Measurements from ENCODE around the gene GOLGA2. TPM values are rescaled to one million over a fixed set of nuclear protein-coding genes. Genes with fewer than 3 reads are reported as not detected.

Gene GOLGA2
- total RNA-seq, 1 experiment from 2014 or later: 51.0 TPM

DNA sequence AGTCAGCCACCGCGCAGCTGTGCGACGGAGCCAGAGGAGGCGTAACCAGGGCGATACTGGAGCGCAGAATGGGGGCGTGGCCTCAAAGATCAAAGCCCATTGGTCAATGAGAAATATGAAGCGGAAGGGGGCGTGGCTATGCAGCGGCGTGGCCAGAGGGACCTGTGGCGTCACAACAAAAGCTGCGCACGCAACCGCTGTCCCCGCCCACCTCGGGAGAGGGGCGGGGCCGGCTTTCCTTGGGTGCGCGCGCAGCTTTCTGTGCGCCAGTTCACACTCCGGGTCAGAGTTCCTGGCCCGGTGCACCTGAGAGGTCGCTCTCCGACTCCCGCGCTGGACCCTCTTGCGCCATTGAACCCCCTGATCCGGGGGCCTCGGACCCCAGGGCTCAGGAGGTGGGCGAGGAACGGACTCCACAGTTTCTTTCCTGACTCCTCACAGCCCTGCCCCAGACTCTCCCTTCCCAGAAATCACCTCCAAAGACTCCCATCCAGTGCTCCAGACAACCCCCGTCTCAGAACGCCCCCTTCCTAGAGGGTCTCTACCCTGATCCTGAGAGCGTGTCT is 284 bp upstream of the GOLGA2 start, which contains the start of gene SWI5:
SWI5 (plus strand) TSS at position 269 of the 566 bp plus-strand sequence.
- Histone ChIP-seq H3T11ph (ENCODE audit: low read length) (no peak within 1 kb of the TSS), H3K9ac (ENCODE audit: extremely low read depth, insufficient read length, low read length) (peak within 1 kb of the TSS; percentile 61), H3K4me2 (ENCODE audit: insufficient read depth, insufficient read length, low read length) (peak within 1 kb of the TSS; percentile 95), H4K20me1 (ENCODE audit: control insufficient read depth, insufficient read depth, insufficient read length) (no peaks in the 10 kb centered on the region), H4K5ac (ENCODE audit: insufficient read length, low read depth, low read length) (no peak within 1 kb of the TSS), H3K56ac (ENCODE audit: insufficient read length, low read depth, low read length) (no peak within 1 kb of the TSS), H3K79me2 (ENCODE audit: insufficient read depth, low read length) (no peaks in the 10 kb centered on the region), H3K27ac (ENCODE audit: insufficient read length, low read depth, low read length) (no peak within 1 kb of the TSS), H3K4me1 (ENCODE audit: insufficient read depth, low read length) (no peaks in the 10 kb centered on the region; the same call in 1 of the 2 replicates), H2AK5ac (ENCODE audit: insufficient read length, low read length) (no peak within 1 kb of the TSS), H3K23ac (ENCODE audit: insufficient read length, low read depth, low read length) (no peak within 1 kb of the TSS), H3K79me1 (ENCODE audit: insufficient read depth, low read depth, low read length, poor library complexity, severe bottlenecking) (no peaks in the 10 kb centered on the region), H4K8ac (replicated peaks; ENCODE audit: insufficient read length, low read depth, low read length) (no peak within 1 kb of the TSS), H3K4ac (ENCODE audit: low read depth, low read length) (no peak within 1 kb of the TSS), H2BK12ac (ENCODE audit: insufficient read length, low read depth, low read length) (no peak within 1 kb of the TSS), H2BK120ac (ENCODE audit: low read depth, low read length, poor library complexity, severe bottlenecking) (no peak within 1 kb of the TSS), H3K27me3 (ENCODE audit: insufficient read depth, low read length) (no peaks in the 10 kb centered on the region), H2BK5ac (ENCODE audit: insufficient read length, low read length) (no peak within 1 kb of the TSS), H3K14ac (ENCODE audit: insufficient read depth, low read length) (no peak within 1 kb of the TSS; the same call in none of the 2 replicates), H2BK20ac (ENCODE audit: low read depth, low read length, poor library complexity, severe bottlenecking) (no peak within 1 kb of the TSS), H2BK15ac (ENCODE audit: low read depth, low read length) (no peak within 1 kb of the TSS), H2AFZ (ENCODE audit: low read length) (no peak within 1 kb of the TSS), H4K91ac (ENCODE audit: insufficient read length, low read depth, low read length) (no peak within 1 kb of the TSS), H3K18ac (ENCODE audit: insufficient read length, low read depth, low read length) (peak within 1 kb of the TSS; percentile 21), H3K23me2 (ENCODE audit: insufficient read length, low read depth, low read length, poor library complexity, severe bottlenecking) (peaks cover 13% of the 10 kb centered on the region), H3K9me3 (ENCODE audit: control insufficient read depth, low read depth, low read length) (no peaks in the 10 kb centered on the region)
- Mint-ChIP-seq H3K27me3 (ENCODE audit: low read depth) (no peaks in the 10 kb centered on the region; the same call in 1 of the 2 replicates), H3K36me3 (ENCODE audit: insufficient read depth in 1 of 3, low read depth in 3 of 3) (peaks cover 6 to 29% (median 18%) of the 10 kb centered on the region in 3 experiments; a peak in 5 of 7 replicates), H3K27ac (peak within 1 kb of the TSS; percentile 94 to 98 (median 97)), H3K4me1 (peaks cover 10 to 16% of the 10 kb centered on the region in 2 experiments), H3K4me3 (peak within 1 kb of the TSS; percentile 88 to 97), H3K9me3 (peaks cover 0 to 4% of the 10 kb centered on the region in 2 experiments; a peak in 1 of 5 replicates)
- DNase-seq: peak; percentile 99
- WGBS (ENCODE audit: extremely low coverage, insufficient read length, low lambda C conversion rate): no CpG with 5 or more reads among the region's 38 CpGs
- TF ChIP-seq CTCF (conservative IDR thresholded peaks at IDR 0.05): no peak
